Muscle layer of colon (tissue), 2 donors: ENCODE measurements around the gene IL27RA.

Experiments
- H3K27ac ChIP-seq: one replicate; pipeline ENCODE4 v1.7.0; 2013; ENCODE audit warnings: low read depth, mild to moderate bottlenecking, low read length, moderate library complexity
- H3K27me3 ChIP-seq, 2 donors: one replicate each; pipeline ENCODE4 v1.7.0; 2013; ENCODE audit warnings: low read length in 2 of 2, mild to moderate bottlenecking in 2 of 2; ENCODE audit not compliant: insufficient read depth in 2 of 2, control insufficient read depth in 1 of 2
- H3K36me3 ChIP-seq: one replicate; pipeline ENCODE4 v1.7.0; 2013; ENCODE audit warnings: mild to moderate bottlenecking, low read length; ENCODE audit not compliant: insufficient read depth
- H3K4me1 ChIP-seq: one replicate; pipeline ENCODE4 v1.7.0; 2013; ENCODE audit warnings: mild to moderate bottlenecking, low read length; ENCODE audit not compliant: insufficient read depth
- H3K4me3 ChIP-seq, 2 donors: one replicate each; pipeline ENCODE4 v1.7.0; 2013; ENCODE audit warnings: low read length in 2 of 2, low read depth in 1 of 2, mild to moderate bottlenecking in 1 of 2, moderate library complexity in 1 of 2
- H3K9ac ChIP-seq: one replicate; pipeline ENCODE4 v1.7.0; 2013; ENCODE audit warnings: low read length
- H3K9me3 ChIP-seq: one replicate; pipeline ENCODE4 v1.7.0; 2013; ENCODE audit warnings: mild to moderate bottlenecking, low read length
- donor health status: abdominal sarcoma.
- donor health status: Adenocarcinoma of cecum.

The IL27RA gene

GRCh38 chr19:14066134-14066533, 34.6 kb downstream of the IL27RA start:
- H3K4me3 ChIP-seq, result no peak overlapping the region
- no peak overlapping the region for H3K27ac ChIP-seq
- H3K36me3 ChIP-seq, result no peaks in the 10 kb centered on the region
- peaks cover 0 to 8% of the 10 kb centered on the region in 2 donors for H3K27me3 ChIP-seq
- no peaks in the 10 kb centered on the region for H3K4me1 ChIP-seq
- H3K9me3 ChIP-seq, result no peaks in the 10 kb centered on the region
- H3K9ac ChIP-seq, result no peak overlapping the region

GRCh38 chr19:14070268-14071050, 38.9 kb downstream of the IL27RA start:
- peaks cover 8% of the 10 kb centered on the region for H3K4me1 ChIP-seq
- H3K9ac ChIP-seq, result no peak overlapping the region
- no peak overlapping the region for H3K4me3 ChIP-seq
- no peaks in the 10 kb centered on the region for H3K9me3 ChIP-seq
- no peaks in the 10 kb centered on the region for H3K36me3 ChIP-seq
- no peak overlapping the region for H3K27ac ChIP-seq
- H3K27me3 ChIP-seq, result no peaks in the 10 kb centered on the region

DNA sequence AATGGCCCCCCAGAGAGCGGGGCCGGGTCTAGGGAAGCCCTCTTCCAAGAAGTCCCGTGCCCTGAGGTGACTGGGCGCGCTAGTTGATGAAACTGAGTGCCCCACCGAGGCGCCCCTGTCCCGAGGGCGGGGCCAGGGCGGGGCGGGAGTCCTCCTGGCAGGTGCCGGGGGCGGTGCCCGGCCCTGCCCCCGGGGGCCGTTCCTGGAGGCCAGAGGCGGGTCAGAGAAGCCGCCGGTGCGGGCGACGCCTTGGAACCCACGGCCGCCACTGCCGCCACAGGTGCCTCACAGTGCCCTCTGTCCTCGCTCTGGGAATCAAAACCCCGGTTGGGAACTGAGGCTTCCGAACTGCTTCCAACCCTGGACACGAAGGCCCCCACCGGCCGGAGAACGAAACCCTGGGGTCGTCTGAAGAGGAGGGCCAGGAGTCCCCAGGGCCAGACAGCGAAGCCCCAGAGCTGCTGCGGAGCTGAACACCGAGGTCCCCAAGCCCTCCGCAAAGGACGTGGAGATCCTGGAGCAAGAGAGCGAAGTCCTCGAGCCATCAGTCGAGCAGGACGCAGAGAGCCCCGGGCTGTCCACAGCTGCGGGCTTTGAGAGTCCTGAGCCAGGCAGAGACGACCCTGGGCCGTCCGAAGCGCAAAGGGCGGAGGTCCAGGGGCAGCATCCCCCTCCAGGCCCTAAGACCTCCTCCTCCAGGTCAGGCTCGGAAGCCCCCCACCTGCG, 41.1 kb downstream of the IL27RA start, which contains the start of gene MISP3:
Gene MISP3, plus strand, starts transcription at position 252 of the 726 bp plus-strand sequence. CDS start 524 bp downstream, outside the sequence.
- Histone ChIP-seq H3K9me3 (no peaks in the 10 kb centered on the region), H3K36me3 (no peaks in the 10 kb centered on the region), H3K27me3 (no peaks in the 10 kb centered on the region), H3K27ac (peak within 1 kb of the TSS; percentile 75), H3K4me1 (peaks cover 11% of the 10 kb centered on the region), H3K4me3 (peak within 1 kb of the TSS; percentile 84 to 90), H3K9ac (peak within 1 kb of the TSS; percentile 81)

GRCh38 chr19:14073261-14073924, 41.8 kb downstream of the IL27RA start:
- peak overlapping the region; percentile 84 to 90 for H3K4me3 ChIP-seq
- no peaks in the 10 kb centered on the region for H3K9me3 ChIP-seq
- H3K27ac ChIP-seq, result peak overlapping the region; percentile 64
- no peaks in the 10 kb centered on the region for H3K36me3 ChIP-seq
- peak overlapping the region; percentile 81 for H3K9ac ChIP-seq
- H3K4me1 ChIP-seq, result peaks cover 11% of the 10 kb centered on the region
- H3K27me3 ChIP-seq, result no peaks in the 10 kb centered on the region

DNA sequence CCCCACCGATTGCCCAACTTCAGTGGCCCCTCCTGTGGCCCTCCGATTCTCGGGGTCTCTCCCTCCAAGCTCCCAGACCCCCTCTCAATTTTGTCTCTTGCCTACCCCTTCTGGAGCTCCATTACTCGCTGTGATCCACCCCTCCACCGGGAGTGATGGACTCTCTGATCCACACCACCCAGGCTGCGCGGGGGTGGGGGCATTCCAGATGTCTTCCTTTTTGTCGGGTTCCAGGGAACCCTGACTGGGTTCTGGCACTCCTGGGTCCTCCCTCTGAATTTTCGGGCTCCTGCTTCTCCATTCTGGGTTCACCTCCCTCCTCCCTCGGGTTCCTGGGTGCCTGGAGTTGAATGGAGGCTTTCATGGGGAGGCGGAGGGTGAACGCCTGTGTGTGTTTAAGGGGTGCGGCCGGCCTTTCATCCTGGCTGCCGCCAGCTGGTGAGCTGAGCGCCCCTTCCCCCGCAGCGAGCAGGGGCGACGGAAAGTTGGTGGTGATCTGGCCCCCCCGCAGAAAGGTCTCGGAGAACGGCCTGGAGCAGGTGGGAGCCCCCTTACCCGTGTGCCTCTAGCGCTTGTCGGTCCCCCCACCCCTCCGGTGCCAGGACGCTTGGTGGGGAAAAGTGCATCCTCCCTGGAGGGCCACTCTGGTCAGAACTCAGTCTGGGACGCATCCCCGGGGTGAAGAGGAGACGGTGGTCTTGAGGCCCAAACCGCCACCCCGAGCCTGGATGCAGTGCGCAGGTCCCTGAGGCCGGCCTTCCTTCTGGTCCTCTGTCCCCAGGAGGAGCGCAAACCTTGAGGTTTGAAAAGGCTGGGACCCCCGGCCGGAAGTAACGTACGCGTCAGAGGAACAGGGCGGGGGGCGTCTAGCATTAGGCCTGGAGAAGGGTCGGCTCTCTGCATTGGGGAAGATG, 42.6 kb downstream of the IL27RA start:
- no peaks in the 10 kb centered on the region for H3K27me3 ChIP-seq
- H3K36me3 ChIP-seq, result no peaks in the 10 kb centered on the region
- peaks cover 11% of the 10 kb centered on the region for H3K4me1 ChIP-seq

DNA sequence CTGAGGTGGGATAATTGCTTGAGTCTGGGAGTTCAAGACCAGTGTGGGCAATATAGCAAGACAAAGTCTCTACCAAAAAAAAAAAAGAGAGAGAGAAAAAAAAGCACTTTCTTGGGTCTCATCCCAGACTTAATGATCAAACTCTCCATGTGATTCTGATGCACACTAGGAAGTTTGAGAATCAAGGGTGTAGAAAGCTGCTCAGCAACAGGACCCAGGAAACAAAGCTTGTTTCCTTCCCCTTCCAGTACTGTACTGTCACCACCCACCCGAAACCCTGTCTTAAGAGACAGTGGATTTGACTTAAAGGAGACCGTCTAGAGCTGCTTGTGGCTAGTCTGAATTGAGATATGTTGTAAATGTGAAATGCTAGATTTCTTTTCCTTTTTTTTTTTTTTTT, 46.8 kb downstream of the IL27RA start:
- no peak overlapping the region for H3K27ac ChIP-seq

More for the DNA sequence above, 42.6 kb downstream of the IL27RA start:
- H3K27ac ChIP-seq, result peak overlapping the region; percentile 64
- H3K4me3 ChIP-seq, result peak overlapping the region; percentile 84 to 90
- no peaks in the 10 kb centered on the region for H3K9me3 ChIP-seq
- peak overlapping the region; percentile 81 for H3K9ac ChIP-seq

GRCh38 chr19:14080887-14081796, 49.6 kb downstream of the IL27RA start:
- Histone ChIP-seq H3K4me3 (peak overlapping the region; percentile 71 to 91), H3K27me3 (no peaks in the 10 kb centered on the region), H3K9me3 (no peaks in the 10 kb centered on the region), H3K27ac (peak overlapping the region; percentile 91), H3K9ac (peak overlapping the region; percentile 95), H3K36me3 (no peaks in the 10 kb centered on the region), H3K4me1 (peaks cover 15% of the 10 kb centered on the region)

More for the DNA sequence above, 46.8 kb downstream of the IL27RA start:
- Histone ChIP-seq H3K9ac (no peak overlapping the region), H3K9me3 (no peaks in the 10 kb centered on the region), H3K27me3 (no peaks in the 10 kb centered on the region), H3K4me1 (peaks cover 21% of the 10 kb centered on the region), H3K4me3 (no peak overlapping the region), H3K36me3 (no peaks in the 10 kb centered on the region)

DNA sequence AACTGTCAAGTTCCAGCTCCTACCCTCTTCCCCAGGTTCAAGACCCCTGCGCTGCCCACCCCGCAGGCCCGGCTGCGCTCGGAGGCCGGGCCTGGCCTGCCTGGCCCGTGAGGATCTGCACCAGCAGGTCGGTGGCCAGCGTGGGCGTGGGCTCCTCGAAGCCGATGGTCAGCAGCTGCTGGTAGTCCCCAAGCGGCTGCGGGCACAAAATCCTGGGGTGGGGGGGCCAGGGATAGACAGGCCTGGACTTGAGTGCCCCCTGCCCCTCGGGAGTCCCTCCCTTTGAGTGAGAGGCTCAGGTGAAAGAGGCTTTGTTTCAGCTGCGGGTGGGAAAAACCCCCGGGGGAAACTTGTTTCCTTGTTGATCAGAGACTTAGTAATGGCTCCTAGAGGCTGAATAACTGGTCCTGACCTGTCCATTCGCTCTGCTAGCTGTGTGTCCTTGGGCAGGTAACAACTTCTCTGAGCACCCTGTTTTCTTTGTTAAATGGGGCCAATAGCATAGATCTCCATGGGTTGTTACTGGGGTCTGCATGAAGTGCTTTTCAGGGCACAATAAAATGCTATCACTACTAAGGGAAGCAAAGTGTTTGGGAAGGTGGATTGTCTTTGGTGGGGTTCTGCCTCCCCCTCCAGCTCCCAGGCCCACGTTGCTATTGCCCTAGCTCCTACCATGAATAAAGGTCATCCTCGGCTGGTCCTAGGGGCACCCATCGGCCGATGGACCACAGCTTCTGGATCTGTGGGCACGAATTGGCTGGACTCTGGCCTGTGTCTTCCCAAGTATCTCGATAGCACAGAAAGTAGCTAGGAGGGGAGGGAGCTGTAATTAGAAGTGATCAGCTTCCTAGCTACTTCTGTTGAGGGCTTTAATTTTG, 50.5 kb downstream of the IL27RA start:
- Histone ChIP-seq H3K4me3 (peak overlapping the region; percentile 71 to 91), H3K27ac (peak overlapping the region; percentile 91), H3K9me3 (no peaks in the 10 kb centered on the region), H3K36me3 (no peaks in the 10 kb centered on the region), H3K4me1 (peaks cover 15% of the 10 kb centered on the region), H3K27me3 (no peaks in the 10 kb centered on the region), H3K9ac (peak overlapping the region; percentile 84)

- H3K27ac ChIP-seq, result no peak overlapping the region
- no peak overlapping the region for H3K4me3 ChIP-seq
- peaks cover 15% of the 10 kb centered on the region for H3K4me1 ChIP-seq
- peak overlapping the region; percentile 84 for H3K9ac ChIP-seq
- no peaks in the 10 kb centered on the region for H3K9me3 ChIP-seq
- no peaks in the 10 kb centered on the region for H3K36me3 ChIP-seq
- no peaks in the 10 kb centered on the region for H3K27me3 ChIP-seq
These were observed 51.1 kb downstream of the IL27RA start for GRCh38 chr19:14082675-14082960.
